GM18505 (cell line): ENCODE measurements around the gene RAB7B.
"Not testable (repeated sequence)": the region's sequence is repeated elsewhere in the genome, so short reads cannot be mapped to it uniquely, and the experiment has no call there.

Experiments
- ATAC-seq: cut with Tn5 transposase; IDR thresholded peaks from one replicate; pipeline ENCODE4 v1.9.1; 2021; ENCODE audit not compliant: unreplicated experiment
- POLR2A ChIP-seq: IDR thresholded peaks from 4 replicates; pipeline ENCODE4 v1.6.1; 2011; ENCODE audit warnings: borderline replicate concordance; ENCODE audit not compliant: insufficient read depth, insufficient read length; ENCODE audit errors: extremely low read depth

Gene RAB7B

DNA sequence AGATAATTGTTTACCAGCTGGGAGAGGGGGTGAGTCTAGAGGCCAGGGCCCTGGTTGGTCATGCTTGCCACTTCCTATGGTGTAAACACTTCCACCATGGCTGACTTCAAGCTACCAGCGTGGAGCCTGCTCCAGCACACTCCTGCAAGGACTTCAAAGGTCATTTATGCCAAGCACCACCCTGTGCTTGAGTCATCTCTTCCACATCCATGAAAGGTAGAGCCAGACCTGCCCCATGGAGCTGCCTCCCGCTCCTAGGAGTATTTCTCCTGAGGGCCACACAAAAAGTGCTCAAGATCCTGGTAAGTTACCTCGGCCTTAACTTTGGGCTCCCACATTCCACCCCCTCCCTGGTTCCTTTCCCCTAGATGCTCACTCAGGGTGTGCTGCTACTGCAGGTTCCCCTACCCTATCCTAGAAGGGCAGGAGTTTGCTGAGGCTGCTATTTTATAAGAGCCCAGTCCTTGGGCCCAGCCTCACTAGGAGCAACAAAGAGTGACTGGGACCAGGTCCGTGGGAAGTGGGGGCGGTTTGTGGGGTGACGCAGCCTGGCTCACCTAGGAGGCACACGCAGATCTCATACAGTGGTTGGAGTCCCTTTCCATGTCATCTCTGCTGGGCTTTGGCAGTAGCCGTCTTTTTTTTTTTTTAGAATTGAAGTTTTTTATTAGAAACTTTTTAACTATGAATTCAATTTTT lies 2.4 kb downstream of the RAB7B start:
- no peak for ATAC-seq
- TF ChIP-seq POLR2A: no peak

DNA sequence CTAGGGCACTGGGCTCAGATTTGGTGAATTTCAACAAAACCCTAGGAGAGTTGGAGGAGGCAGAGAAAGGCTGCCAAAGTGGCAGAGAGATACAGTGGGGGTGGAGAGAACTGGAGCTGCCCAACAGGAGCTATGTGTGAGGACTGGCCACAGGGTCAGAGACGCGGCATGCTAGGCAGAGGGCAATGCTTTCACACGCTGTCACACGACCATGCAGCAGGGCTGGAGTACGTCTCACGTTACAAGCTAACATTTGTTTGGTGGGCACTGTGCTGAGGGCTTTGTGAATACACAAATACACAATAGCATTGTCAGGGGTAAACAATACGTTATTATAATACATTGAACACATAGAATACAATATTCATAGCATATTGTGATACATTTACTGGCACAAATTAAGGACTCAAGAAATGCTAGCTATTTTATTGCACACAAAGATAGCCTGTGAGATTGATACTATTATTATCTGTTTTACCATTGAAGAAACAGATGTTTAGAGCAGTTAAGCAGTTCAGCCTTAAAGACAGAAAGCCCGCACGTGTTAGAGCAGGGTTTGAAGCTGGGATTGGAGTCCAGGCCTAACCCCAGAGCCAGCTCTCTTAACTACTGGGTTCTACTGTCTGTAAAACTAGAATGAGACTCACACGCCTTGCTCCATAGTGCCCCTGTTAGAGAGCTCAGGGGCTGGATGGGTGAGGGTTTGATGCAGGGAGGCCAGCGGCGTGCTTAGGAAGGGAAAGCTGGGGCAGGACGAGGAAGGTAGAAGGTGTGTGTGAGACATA lies 4.5 kb downstream of the RAB7B start:
- no peak for TF ChIP-seq POLR2A
- no peak for ATAC-seq

DNA sequence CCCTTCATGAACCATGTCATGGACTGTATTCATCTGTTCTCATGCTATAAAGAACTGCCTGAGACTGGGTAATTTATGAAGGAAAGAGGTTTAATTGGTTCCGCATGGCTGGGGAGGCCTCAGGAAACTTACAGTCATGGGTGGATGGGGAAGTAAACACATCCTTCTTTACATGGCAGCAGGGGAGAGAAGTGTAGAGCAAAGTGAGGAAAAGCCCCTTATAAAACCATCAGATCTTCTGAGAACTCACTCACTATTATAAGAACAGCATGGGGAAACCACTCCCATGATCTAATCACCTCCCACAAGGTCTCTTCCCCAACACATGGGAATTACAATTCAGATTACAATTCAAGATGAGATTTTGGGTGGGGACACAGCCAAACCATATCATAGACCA lies 6.6 kb downstream of the RAB7B start:
- not testable (repeated sequence) for ATAC-seq

DNA sequence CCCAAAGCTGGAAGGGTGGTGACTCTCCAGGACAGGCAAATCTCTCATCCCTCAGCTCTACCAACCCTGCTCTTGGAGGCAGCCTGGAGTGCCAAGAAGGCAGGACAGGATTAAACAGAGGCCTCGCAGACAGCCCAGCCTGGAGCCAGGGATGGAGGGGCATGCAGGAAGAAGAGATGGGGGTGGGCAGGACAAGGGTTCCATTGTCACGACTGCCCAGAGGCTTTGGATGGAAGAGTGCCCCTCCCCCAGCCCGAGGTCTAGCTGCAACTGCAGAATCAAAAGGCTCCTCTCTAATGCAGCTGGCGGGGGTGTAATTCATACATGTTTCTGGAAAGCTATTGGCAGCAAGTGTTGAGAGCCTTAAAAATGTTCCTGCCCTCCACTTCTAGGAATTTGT lies 8.8 kb downstream of the RAB7B start:
- TF ChIP-seq POLR2A: no peak
- no peak for ATAC-seq

DNA sequence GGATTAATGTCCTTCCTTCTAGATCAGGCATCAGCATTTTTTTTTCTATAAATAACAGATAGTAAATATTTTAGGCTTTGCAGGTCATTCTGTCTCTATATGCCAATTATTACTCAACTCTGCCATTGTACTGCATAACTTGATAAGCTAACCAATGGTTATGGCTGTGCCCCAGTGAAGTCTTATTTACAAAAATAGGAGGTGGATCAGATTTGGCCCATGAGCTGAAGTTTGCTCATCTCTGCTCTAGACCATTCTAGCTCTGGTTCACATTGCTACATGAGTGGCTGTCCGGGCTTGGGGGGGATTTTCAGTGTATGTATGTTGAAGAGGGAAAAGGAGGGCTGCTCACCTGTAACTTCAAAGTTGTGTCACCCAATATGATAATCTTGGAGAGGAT lies 10.1 kb downstream of the RAB7B start:
- no peak for TF ChIP-seq POLR2A
- ATAC-seq: no peak

DNA sequence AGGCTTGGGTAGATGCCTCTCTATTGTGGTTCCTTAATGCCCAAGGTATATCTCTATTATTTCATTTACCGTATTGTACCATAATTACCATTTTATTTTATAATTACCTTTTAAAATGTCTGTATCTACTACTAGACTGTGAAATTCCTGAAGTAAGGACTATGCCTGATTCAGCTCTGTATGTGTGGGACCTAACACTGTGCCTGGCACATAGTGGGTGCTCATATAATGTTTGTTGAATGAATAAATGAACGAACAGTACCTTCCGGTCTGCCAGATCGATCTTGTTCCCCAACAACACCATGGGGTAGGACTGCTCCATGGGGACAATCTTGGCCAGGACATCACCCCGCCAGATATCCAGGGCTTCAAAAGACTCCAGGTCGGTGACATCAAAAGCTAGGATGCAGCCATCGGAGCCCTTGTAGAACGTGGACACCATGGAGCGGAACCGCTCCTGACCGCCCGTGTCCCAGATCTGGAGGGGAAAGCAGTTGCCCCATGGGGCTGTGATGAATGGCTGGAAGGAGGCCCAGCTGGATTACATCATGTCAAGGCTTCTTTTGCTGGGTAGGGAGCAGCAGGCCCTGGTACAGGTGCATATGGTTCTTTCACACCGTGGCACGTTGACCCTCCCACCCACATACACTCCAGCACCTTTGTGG lies 10.8 kb downstream of the RAB7B start:
- no peak for ATAC-seq
- no peak for TF ChIP-seq POLR2A

DNA sequence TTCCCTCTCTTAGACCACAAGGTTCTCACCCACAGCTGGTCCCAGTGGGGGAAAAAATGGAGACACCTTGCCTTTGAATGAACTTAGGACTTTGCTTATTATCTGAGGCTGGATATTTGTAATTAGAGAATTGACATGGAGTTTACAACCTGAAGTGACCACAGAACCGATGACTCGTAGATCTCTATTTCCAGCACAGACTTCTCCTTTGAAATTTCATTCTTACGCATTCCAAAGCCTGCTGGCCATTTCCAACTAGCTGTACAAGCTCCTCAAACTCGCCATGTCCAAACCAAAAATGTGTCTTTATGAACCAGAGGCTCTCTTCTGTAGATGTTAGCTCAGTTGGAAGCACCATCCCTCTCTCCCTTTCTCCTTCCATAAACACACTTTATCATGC lies 12.0 kb downstream of the RAB7B start:
- no peak for TF ChIP-seq POLR2A
- no peak for ATAC-seq

DNA sequence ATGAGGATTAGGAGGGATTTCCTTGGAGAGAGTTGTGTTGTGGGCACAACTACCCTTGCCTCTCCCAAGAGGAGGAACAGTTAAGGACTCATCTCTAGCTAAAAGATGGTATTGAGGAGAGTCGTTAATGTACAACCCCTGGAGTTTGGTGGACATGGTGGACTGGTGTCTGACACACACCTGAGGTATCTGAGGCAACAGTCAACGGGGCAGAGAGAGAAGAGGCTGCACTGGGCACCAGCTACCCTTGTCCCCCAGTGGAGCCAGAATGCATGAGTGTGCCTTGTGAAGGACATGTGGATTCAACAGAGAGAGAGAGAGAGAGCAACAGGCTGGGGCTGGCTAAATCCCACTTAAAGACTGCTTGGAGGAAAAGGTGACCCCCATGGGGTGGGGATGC lies 13.0 kb downstream of the RAB7B start:
- no peak for ATAC-seq

DNA sequence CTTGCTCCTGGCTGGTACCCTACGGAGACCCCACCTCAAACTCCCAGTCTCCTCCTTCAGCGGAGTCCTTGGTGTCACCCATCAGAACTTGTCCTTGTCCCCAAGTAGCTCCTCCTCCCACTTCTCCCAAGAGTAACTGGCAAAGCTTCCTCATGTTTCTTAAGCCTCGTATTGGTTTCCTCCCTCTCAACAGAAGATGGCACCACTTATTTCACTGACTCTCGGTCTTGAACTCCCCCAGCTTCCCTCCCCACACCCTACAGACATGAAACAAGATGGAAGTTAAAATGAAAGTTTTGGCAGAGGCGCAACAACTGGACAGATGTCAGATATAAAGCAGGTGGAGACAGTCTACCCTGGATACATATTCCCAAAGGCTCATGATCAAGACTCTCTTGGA lies 13.4 kb downstream of the RAB7B start:
- ATAC-seq: no peak
- TF ChIP-seq POLR2A: no peak

More for the DNA sequence above, 13.0 kb downstream of the RAB7B start:
- no peak for TF ChIP-seq POLR2A

DNA sequence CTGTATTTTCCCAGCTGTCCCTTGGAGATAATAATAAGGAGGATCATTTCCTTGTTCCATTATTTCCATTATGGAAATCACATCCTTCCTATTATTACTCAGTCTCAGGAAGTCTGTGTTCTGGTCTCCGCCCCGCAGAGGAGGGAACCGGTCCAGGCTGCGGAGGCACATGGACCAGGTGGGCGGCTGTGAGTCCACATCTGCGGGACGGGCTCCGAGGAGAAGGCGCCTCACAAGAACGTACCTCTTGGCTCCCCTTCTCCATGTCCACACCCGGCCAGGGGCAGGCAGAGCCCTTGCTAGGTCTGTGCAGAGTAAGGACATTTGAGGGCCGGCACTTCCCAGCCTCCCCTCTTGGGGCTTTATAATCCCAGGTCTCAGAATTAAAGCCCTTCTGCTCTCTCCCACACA lies 14.6 kb downstream of the RAB7B start:
- ATAC-seq: no peak

DNA sequence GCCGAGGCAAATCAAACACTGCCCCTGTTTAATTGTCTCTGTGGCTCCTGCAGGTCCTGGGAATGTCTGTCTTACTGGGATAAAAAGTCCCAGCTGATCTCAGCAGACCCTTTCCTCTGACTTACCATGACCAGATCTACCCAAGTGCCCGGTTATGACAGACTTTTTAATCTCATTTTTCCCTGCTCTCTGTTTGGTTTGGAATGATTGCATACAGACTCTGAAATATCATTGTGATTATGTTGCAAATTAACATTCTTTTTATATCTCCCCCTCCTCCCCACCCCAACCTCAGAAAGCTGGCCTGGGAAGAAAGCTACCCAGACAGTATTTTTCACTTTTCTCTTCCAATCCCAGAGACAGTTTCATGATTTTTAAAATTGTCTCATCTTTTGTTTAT lies 16.3 kb downstream of the RAB7B start:
- no peak for ATAC-seq
- TF ChIP-seq POLR2A: no peak

More for the DNA sequence above, 14.6 kb downstream of the RAB7B start:
- TF ChIP-seq POLR2A: no peak

DNA sequence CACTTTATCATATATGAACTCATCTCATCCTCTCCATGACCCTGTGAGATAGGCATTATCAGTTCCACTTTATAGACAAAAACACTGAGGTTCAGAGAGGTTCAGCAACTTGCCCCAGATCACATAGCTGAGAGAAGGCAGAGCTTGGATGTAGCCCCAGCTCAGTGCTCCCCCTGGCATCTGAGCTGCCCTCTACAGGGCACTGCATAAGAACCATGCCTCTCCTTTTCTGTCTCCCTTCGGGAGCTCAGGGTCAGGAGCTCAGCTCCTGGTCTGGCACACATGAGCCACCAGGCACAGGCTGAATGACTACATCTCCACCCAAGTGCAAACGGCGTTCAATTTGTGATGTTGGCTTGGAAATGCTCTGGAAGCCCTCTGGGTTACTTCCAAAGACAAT lies 16.9 kb downstream of the RAB7B start:
- TF ChIP-seq POLR2A: no peak
- ATAC-seq: no peak

DNA sequence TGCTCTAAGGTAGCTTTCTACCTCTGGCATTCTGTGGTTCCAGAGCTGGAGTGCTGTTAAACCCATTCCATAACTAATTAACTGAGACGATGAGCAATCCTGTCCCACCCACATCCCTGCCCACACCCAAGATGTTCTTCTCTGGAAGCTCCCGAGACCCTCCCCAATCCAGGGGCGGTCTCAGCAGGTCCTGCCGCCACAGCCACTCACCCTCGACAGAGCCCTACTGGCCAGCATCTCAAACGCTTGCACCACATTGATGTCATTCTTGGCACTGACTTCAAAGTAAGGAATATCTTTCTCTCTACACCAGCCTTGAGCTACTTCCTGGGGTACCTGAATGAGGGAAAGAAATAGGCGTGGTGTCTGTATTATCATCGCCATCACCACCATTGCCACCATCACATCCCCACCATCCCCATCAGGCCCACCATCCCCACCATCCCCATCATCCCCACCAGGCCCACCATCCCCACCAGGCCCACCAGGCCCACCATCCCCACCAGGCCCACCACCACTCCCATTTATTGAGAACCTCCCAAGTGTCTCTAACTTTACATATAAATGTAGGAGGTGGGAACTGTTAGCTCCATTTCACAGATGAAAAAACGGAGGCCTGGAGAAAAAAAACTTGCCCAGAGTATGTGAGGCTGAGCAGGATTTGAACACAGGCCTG lies 17.7 kb downstream of the RAB7B start:
- ATAC-seq: no peak
- no peak for TF ChIP-seq POLR2A
